AG09319 (cell line): Measurements from ENCODE around the gene ANKDD1A.

Source experiments
- DNase-seq: peaks from one replicate; pipeline ENCODE4 v3.0.0-alpha.2; 2010; ENCODE audit warnings: low read depth; ENCODE audit errors: extremely low read depth
- TF ChIP-seq, protein P1 (sequence below): IDR thresholded peaks from 2 replicates; pipeline ENCODE4 v1.5.1; 2011; ENCODE audit warnings: low read depth, mild to moderate bottlenecking, inconsistent platforms, low read length, moderate library complexity

The ANKDD1A gene

GRCh38 chr15:65004993-65005392 is 93.3 kb downstream of the ANKDD1A start:
- TF ChIP-seq, protein P1, sequence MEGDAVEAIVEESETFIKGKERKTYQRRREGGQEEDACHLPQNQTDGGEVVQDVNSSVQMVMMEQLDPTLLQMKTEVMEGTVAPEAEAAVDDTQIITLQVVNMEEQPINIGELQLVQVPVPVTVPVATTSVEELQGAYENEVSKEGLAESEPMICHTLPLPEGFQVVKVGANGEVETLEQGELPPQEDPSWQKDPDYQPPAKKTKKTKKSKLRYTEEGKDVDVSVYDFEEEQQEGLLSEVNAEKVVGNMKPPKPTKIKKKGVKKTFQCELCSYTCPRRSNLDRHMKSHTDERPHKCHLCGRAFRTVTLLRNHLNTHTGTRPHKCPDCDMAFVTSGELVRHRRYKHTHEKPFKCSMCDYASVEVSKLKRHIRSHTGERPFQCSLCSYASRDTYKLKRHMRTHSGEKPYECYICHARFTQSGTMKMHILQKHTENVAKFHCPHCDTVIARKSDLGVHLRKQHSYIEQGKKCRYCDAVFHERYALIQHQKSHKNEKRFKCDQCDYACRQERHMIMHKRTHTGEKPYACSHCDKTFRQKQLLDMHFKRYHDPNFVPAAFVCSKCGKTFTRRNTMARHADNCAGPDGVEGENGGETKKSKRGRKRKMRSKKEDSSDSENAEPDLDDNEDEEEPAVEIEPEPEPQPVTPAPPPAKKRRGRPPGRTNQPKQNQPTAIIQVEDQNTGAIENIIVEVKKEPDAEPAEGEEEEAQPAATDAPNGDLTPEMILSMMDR, result no peak

GRCh38 chr15:65006876-65007275 is 95.2 kb downstream of the ANKDD1A start:
- TF ChIP-seq, protein P1, result no peak
- DNase-seq, result no peak

More at GRCh38 chr15:65004993-65005392, 93.3 kb downstream of the ANKDD1A start:
- DNase-seq, result no peak
